Upper lobe of left lung (tissue), 4 donors: ENCODE results near the gene CCT8.

Experiments used
- EP300 ChIP-seq, 4 donors: sonication (generic); formaldehyde crosslinking; IDR thresholded peaks; one replicate each; pipeline ENCODE4 v1.5.1; 2017; ENCODE audit warnings: antibody characterized with exemption in 4 of 4, control low read depth in 2 of 4
- POLR2A ChIP-seq, 4 donors: fragments of 450-650 bp; IDR thresholded peaks; one replicate each; pipeline ENCODE4 v1.5.1; 2016 to 2017; ENCODE audit warnings: antibody characterized with exemption in 4 of 4, mild to moderate bottlenecking in 2 of 4
- TF ChIP-seq, protein P1 (sequence below), 6 experiments: fragments of 450-650 bp in 4 of 6; fragments of 200-600 bp in 2 of 6; sonication (generic) in 2 of 6; IDR thresholded peaks; one replicate each; pipeline ENCODE4 v1.5.1; 2016 to 2019; ENCODE audit warnings: antibody characterized with exemption in 6 of 6

- TF ChIP-seq, protein P1, sequence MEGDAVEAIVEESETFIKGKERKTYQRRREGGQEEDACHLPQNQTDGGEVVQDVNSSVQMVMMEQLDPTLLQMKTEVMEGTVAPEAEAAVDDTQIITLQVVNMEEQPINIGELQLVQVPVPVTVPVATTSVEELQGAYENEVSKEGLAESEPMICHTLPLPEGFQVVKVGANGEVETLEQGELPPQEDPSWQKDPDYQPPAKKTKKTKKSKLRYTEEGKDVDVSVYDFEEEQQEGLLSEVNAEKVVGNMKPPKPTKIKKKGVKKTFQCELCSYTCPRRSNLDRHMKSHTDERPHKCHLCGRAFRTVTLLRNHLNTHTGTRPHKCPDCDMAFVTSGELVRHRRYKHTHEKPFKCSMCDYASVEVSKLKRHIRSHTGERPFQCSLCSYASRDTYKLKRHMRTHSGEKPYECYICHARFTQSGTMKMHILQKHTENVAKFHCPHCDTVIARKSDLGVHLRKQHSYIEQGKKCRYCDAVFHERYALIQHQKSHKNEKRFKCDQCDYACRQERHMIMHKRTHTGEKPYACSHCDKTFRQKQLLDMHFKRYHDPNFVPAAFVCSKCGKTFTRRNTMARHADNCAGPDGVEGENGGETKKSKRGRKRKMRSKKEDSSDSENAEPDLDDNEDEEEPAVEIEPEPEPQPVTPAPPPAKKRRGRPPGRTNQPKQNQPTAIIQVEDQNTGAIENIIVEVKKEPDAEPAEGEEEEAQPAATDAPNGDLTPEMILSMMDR (IDR thresholded peaks at IDR 0.05) = no peak
- no peak for TF ChIP-seq POLR2A (IDR thresholded peaks at IDR 0.05)
- TF ChIP-seq EP300 (IDR thresholded peaks at IDR 0.05) = no peak
Observed at GRCh38 chr21:29117372-29117955, 44.0 kb upstream of the CCT8 start.
